IMR-90 (cell line): ENCODE results near the gene IQSEC3.

Experiments used
- BHLHE40 ChIP-seq: fragments of 150-350 bp; IDR thresholded peaks from 2 replicates; pipeline ENCODE4 v1.6.1; 2016; ENCODE audit warnings: mild to moderate bottlenecking, low read depth, low read length
- MAFK ChIP-seq: IDR thresholded peaks from 2 replicates; pipeline ENCODE4 v1.6.1; 2012; ENCODE audit warnings: low read depth, low read length, improper control_type of control experiment
- POLR2A ChIP-seq: IDR thresholded peaks from 2 replicates; pipeline ENCODE4 v1.6.1; 2012; ENCODE audit warnings: mild to moderate bottlenecking, low read depth, low read length
- RAD21 ChIP-seq: IDR thresholded peaks from 2 replicates; pipeline ENCODE4 v1.6.1; 2012; ENCODE audit warnings: low read length, improper control_type of control experiment
- RCOR1 ChIP-seq: IDR thresholded peaks from 2 replicates; pipeline ENCODE4 v1.6.1; 2012; ENCODE audit warnings: mild to moderate bottlenecking, low read length, improper control_type of control experiment; ENCODE audit not compliant: insufficient replicate concordance
- RFX5 ChIP-seq: IDR thresholded peaks from 2 replicates; pipeline ENCODE4 v1.8.0; 2012; ENCODE audit warnings: low read depth, mild to moderate bottlenecking, low read length, moderate library complexity
- SMC3 ChIP-seq: fragments of 150-350 bp; IDR thresholded peaks from 2 replicates; pipeline ENCODE4 v1.6.1; 2016; ENCODE audit warnings: low read depth, mild to moderate bottlenecking, antibody characterized with exemption, low read length, moderate library complexity
- TF ChIP-seq, protein P1 (sequence below): conservative IDR thresholded peaks from 2 replicates; pipeline ENCODE4 v1.5.1; 2012; ENCODE audit warnings: mild to moderate bottlenecking, low read depth, low read length, improper control_type of control experiment
- TF ChIP-seq, protein P2 (sequence below): fragments of 150-350 bp; IDR thresholded peaks from 2 replicates; pipeline ENCODE4 v1.6.1; 2017; ENCODE audit warnings: mild to moderate bottlenecking, antibody characterized with exemption, low read length, low read depth

DNA sequence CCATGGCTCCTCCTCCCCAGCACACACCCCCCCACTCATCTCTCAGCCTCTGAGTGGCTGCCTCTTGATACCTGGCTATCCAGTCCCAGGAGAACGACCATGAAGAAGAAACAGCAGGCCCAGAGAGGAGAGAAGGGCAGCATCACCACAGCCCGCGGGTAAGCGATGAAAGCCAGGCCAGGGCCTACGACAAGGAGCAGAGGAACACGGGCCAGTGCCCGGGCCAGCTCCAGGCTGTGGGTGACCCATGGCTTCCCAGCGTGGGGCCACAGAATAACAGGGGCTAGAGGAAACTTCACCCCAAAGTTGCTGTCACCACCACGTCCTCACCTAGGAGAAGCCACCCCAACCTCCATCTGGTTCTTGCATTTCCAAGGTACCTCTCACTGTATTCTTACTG, 157.8 kb downstream of the IQSEC3 start:
- TF ChIP-seq RFX5 (no peak), POLR2A (no peak), RAD21 (no peak), RCOR1 (no peak), BHLHE40 (no peak), SMC3 (no peak), MAFK (no peak)
- TF ChIP-seq, protein P1, sequence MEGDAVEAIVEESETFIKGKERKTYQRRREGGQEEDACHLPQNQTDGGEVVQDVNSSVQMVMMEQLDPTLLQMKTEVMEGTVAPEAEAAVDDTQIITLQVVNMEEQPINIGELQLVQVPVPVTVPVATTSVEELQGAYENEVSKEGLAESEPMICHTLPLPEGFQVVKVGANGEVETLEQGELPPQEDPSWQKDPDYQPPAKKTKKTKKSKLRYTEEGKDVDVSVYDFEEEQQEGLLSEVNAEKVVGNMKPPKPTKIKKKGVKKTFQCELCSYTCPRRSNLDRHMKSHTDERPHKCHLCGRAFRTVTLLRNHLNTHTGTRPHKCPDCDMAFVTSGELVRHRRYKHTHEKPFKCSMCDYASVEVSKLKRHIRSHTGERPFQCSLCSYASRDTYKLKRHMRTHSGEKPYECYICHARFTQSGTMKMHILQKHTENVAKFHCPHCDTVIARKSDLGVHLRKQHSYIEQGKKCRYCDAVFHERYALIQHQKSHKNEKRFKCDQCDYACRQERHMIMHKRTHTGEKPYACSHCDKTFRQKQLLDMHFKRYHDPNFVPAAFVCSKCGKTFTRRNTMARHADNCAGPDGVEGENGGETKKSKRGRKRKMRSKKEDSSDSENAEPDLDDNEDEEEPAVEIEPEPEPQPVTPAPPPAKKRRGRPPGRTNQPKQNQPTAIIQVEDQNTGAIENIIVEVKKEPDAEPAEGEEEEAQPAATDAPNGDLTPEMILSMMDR = no peak
- TF ChIP-seq, protein P2, sequence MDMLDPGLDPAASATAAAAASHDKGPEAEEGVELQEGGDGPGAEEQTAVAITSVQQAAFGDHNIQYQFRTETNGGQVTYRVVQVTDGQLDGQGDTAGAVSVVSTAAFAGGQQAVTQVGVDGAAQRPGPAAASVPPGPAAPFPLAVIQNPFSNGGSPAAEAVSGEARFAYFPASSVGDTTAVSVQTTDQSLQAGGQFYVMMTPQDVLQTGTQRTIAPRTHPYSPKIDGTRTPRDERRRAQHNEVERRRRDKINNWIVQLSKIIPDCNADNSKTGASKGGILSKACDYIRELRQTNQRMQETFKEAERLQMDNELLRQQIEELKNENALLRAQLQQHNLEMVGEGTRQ = no peak
